Cortex of kidney (tissue), 1 donor: ENCODE measurements around the gene SHKBP1.
"Not testable (repeated sequence)": the region's sequence is repeated elsewhere in the genome, so short reads cannot be mapped to it uniquely, and the experiment has no call there.

Experiments used
- DNase-seq: peaks from one replicate; lab custom pipeline; 2025; lab: John Stamatoyannopoulos, UW

SHKBP1 gene

GRCh38 chr19:40617961-40618360 is 41.3 kb downstream of the SHKBP1 start:
- DNase-seq = no peak

GRCh38 chr19:40619333-40620160 is 42.9 kb downstream of the SHKBP1 start:
- DNase-seq = no peak

DNA sequence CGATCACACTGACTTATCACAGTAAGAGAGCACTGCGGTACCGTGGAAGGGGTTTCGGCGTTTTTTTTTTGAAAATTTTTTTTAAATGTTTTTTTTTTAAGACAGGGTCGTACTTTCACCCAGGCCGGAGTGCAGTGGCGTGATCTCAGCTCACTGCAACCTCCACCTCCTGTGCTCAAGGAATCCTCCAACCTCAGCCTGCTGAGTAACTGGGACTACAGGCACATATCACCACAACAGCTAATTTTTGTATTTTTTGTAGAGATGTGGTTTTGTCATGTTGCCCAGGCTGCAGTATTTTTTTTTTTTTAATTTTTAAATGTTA is 43.5 kb downstream of the SHKBP1 start:
- DNase-seq = no peak

DNA sequence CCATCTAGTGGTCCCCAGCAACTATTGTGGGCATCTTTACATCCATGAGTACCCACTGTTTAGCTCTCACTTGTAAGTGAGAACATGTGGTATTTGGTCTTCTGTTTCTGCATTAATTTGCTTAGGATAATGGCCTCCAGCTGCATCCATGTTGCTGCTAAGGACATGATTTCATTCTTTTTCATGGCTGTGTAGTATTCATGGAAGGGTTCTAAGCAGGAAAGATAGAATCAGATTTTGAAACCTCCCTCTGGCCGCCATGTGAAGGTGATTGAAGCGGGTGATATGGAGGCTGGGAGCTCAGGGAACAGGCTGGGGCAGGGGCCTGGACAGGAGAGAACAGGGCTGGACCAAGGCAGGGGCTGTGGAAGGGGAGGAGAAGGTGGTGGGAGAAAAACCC is 44.6 kb downstream of the SHKBP1 start:
- no peak for DNase-seq

DNA sequence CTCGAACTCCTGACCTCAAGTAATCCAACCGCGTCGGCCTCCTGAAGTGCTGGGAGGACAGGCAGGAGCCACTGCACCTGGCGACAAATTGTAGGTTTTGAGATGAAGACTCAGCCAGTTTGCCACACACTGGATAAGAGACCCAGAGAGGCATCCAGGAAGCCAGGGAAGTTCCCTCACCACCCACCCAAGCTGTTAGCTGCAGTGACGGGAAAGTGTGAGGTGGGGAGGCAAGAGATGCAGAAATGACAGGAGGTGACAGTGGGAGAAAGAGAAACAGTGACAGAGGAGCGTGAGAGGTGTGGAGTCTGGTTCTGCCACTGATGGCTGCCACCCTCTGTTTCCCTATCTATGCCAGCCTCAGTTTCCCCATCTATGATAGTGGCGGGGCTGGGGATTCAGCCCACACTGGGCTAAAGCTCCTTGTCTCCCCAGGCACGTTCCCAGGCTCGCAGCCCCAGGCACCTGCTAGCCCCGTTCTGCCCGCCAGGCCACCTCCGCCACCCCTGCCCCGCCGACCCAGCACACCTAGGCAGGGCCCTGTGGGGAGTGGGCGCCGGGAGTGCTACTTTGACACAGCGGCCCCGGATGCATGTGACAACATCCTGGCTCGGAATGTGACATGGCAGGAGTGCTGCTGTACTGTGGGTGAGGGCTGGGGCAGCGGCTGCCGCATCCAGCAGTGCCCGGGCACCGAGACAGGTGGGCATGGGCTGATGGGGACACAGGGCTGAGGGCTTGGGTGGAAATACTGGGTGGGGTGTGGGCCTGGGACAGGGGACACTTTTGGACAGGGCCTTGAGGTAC is 45.5 kb downstream of the SHKBP1 start:
- DNase-seq = no peak

GRCh38 chr19:40622773-40623075 is 46.1 kb downstream of the SHKBP1 start:
- no peak for DNase-seq

GRCh38 chr19:40623403-40624251 is 47.0 kb downstream of the SHKBP1 start:
- DNase-seq = no peak

DNA sequence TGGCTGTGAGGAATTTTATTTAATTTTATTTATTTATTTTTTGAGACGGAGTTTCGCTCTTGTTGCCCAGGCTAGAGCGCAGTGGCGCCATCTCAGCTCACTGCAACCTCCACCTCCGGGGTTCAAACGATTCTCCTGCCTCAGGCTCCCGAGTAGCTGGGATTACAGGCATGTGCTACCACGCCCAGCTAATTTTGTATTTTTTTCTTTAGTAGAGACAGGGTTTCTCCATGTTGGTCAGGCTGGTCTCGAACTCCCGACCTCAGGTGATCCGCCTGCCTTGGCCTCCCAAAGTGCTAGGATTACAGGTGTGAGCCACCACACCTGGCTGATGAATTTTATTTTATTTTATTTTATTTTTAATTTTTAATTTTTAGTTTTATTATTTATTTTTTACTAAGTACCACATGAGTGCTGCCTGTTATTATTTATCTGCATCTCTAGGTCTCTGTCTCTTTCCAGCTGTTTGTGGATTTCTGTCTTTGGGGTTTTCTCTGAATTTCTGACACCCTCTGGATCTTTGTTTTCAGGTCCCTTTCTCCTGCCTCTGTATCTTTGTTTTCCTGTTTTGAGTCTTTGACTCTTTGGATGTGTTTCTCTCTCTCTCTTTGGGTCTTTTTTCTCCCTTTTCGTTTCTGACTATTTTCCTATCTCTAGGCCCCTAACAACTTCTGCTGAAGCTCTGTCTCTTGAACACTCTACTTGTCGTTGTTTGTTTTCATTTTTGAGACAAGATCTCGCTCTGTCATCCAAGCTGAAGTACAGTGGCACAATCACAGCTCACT is 47.9 kb downstream of the SHKBP1 start:
- DNase-seq = not testable (repeated sequence)

DNA sequence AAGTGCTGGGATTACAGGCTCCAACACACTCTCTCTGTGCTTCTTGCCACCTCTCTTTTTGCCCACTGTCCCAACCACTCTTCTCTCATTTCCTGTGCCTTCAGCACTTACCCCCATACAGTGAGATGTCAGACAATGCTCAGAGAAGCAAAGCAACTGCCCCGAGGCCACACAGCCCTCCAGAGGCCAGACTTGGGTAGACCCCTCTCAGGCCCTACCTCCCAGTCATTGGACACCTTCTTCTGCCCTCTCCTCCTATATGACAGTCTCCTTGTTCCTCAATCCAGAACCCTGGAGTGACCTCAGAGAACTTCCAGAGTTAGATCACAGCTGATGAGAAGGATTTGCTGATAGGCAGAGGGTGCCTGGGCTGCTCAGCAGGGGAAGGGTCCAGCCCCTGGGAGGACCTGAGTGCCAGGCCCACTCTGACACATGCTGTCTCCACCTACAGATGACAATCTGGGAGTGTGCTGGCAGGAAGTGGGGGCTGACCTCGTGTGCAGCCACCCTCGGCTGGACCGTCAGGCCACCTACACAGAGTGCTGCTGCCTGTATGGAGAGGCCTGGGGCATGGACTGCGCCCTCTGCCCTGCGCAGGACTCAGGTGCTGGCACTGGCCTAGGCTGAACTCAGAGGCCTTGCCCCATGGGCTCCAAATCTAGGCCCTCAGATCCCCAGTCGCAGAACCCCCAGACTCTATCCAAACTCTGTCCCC is 48.9 kb downstream of the SHKBP1 start:
- DNase-seq = no peak

- DNase-seq = no peak
These were observed 50.2 kb downstream of the SHKBP1 start for GRCh38 chr19:40626918-40627317.

DNA sequence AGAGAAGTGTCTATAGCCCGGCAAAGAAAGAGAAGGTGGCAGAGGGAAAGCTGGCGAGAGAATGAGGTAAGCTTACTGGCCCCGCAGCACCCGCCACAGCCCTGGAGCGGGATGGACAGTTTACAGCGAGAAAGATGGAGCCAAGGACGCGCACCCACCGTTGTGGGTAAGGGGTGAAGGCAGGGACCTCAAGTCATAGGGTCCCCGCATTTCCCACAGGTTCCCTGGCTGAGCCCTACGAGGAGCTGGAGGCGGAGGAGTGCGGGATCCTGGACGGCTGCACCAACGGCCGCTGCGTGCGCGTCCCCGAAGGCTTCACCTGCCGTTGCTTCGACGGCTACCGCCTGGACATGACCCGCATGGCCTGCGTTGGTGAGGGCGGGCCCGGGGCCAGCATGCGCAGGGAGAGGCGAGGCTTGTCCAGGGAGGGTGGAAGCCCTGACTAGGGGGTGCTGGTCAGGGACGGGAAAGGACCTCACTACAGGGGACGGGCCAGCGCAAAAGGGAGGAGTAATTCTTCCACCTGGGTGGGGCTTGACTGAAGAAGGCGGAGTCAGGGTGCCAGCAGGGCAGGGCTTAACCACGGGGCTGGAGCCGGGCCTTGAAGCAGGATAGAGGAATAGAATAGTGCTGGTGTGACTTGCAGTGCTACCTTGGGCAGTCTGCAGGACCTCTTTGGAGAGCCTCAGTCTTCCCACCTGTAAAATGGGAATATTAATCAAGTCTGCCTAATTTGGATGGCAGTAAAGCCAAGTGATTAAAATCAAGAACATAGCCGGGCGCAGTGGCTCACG is 51.0 kb downstream of the SHKBP1 start:
- DNase-seq = no peak

- no peak for DNase-seq
These were observed 52.7 kb downstream of the SHKBP1 start for GRCh38 chr19:40629346-40629745.

DNA sequence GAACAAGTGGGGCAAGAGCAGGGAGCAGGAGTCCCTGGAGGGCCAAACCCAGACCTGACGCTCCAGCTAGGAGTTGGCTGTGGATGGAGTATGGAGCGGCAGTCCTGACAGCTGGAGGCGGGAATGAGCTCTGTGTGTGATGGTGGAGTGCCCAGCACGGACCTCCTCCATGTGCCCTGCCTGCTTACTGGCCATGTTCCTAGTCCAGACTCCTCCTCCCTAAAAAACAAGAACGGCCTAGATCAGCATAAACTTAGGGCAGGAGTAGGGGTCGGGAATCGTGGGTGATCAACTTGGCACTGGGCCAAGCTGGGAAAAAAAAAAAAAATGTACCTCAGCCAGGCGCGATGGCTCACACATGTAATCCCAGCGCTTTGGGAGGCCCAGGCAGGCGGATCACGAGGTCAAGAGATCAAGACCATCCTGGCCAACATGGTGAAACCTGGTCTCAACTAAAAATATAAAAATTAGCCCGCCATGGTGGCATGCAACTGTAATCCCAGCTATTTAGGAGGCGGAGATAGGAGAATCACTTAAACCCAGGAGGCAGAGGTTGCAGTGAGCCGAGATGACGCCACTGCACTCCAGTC is 54.0 kb downstream of the SHKBP1 start:
- DNase-seq = no peak

DNA sequence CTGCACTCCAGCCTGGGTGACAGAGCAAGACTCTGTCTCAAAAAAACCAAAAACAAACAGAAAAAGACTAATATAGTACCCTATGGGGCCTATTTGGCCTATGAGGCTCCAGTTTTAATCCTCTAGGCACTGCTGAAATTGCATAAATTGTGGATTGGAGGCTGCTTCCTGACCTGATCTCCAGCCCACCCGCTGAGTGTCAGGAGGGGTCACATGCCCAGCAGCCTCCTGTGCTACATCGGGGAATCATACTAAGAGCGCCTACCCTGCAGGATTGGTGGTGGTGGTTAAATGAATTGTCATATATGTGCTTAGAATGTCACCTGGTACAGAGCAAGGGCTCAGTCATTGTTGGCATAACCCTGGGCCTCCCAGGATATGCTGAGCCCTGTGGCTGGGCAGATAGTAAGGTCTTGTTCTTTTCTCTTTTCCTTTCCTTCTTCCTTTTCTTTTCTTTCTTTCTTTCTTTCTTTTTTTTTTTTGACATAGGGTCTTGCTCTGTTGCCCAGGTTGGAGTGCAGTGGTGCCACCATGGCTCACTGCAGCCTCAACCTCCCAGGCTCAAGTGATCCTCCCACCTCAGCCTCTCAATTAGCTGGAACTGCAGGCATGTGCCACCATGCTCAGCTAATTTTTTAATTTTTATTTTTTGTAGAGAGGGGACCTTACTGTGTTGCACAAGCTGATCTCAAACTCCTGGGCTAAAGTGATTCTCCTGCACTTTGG is 55.8 kb downstream of the SHKBP1 start:
- no peak for DNase-seq

DNA sequence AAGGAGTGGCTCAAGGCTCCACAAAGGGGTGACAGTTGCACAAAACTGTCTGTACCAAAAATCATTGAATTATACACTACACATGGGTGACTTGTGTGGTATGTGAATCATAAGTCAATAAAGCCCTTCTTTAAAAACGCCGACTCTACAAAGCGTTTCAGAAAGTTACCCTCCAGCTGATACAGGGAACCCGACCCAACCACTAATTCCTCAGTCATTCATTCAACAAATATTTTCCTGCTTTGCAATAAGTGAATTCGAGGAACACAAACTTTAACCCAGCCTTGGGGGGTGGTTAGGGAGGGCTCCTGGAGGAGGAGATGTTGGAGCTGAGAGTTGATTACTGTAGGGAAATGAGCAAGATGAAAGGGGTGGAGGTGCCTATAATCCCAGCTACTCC is 56.5 kb downstream of the SHKBP1 start:
- no peak for DNase-seq

DNA sequence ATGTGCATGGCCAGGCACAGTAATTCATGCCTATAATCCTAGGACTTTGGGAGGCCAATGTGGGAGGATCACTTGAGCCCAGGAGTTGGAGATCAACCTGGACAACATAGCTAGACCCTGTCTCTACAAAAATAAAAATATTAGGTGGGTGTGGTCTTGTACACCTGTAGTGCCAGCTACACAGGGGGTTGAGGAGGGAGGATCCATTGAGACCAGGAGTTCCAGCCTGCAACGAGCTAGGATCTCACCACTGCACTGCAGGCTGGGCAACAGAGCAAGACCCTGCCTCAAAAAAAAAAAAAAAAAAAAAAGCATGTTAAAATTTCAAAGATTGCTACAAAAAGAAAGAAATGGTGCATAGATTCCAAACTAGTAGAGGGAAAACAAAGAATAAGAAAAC is 61.7 kb downstream of the SHKBP1 start:
- no peak for DNase-seq

GRCh38 chr19:40639638-40639982 is 62.9 kb downstream of the SHKBP1 start:
- DNase-seq = no peak

GRCh38 chr19:40640744-40641143 is 64.1 kb downstream of the SHKBP1 start:
- DNase-seq = no peak
